ENCODE data around the gene FKBP5.
"Not testable (repeated sequence)": the region's sequence is repeated elsewhere in the genome, so short reads cannot be mapped to it uniquely, and the experiment has no call there.

Gene FKBP5

GRCh38 chr6:35550437-35550836 is 138.3 kb downstream of the FKBP5 start:
- WGBS, 2 experiments = no CpG with 5 or more reads among the region's 1 CpG
- Histone ChIP-seq H3K9me3 (ENCODE audit: control insufficient read depth, low read length) (no peaks in the 10 kb centered on the region), H3K27me3 (ENCODE audit: control insufficient read depth, insufficient read depth, low read length, poor library complexity, severe bottlenecking) (no peaks in the 10 kb centered on the region), H3K36me3 (ENCODE audit: control insufficient read depth, insufficient read depth, low read length) (no peaks in the 10 kb centered on the region), H3K4me1 (ENCODE audit: control insufficient read depth, insufficient read depth, low read length) (no peaks in the 10 kb centered on the region), H3K4me3 (ENCODE audit: insufficient read depth, low read depth, low read length) (no peak overlapping the region), H3K27ac (ENCODE audit: insufficient read depth, low read depth, low read length, poor library complexity, severe bottlenecking) (no peak overlapping the region)

GRCh38 chr6:35547676-35548075 is 141.0 kb downstream of the FKBP5 start:
- H3K4me3 ChIP-seq (ENCODE audit: insufficient read depth, low read depth, low read length) = no peak overlapping the region
- peaks cover 5% of the 10 kb centered on the region for H3K4me1 ChIP-seq (ENCODE audit: control insufficient read depth, insufficient read depth, low read length)
- no peaks in the 10 kb centered on the region for H3K27me3 ChIP-seq (ENCODE audit: control insufficient read depth, insufficient read depth, low read length, poor library complexity, severe bottlenecking)
- no peaks in the 10 kb centered on the region for H3K36me3 ChIP-seq (ENCODE audit: control insufficient read depth, insufficient read depth, low read length)
- H3K9me3 ChIP-seq (ENCODE audit: control insufficient read depth, low read length) = no peaks in the 10 kb centered on the region
- H3K27ac ChIP-seq (ENCODE audit: insufficient read depth, low read depth, low read length, poor library complexity, severe bottlenecking) = no peak overlapping the region
- 93 to 94% methylated on average over 6 of the region's 6 CpGs for WGBS, 2 experiments

GRCh38 chr6:35544769-35545361 is 143.8 kb downstream of the FKBP5 start:
- no peak overlapping the region for H3K4me3 ChIP-seq (ENCODE audit: insufficient read depth, low read depth, low read length)
- H3K27ac ChIP-seq (ENCODE audit: insufficient read depth, low read depth, low read length, poor library complexity, severe bottlenecking) = no peak overlapping the region
- 66 to 71% methylated on average over 13 of the region's 13 CpGs for WGBS, 2 experiments
- H3K4me1 ChIP-seq (ENCODE audit: control insufficient read depth, insufficient read depth, low read length) = peaks cover 5% of the 10 kb centered on the region
- no peaks in the 10 kb centered on the region for H3K9me3 ChIP-seq (ENCODE audit: control insufficient read depth, low read length)
- no peaks in the 10 kb centered on the region for H3K27me3 ChIP-seq (ENCODE audit: control insufficient read depth, insufficient read depth, low read length, poor library complexity, severe bottlenecking)
- H3K36me3 ChIP-seq (ENCODE audit: control insufficient read depth, insufficient read depth, low read length) = no peaks in the 10 kb centered on the region

GRCh38 chr6:35543459-35544193 is 145.1 kb downstream of the FKBP5 start:
- 87% methylated on average over 15 to 16 of the region's 16 CpGs for WGBS, 2 experiments
- H3K27ac ChIP-seq (ENCODE audit: insufficient read depth, low read depth, low read length, poor library complexity, severe bottlenecking) = no peak overlapping the region
- no peaks in the 10 kb centered on the region for H3K36me3 ChIP-seq (ENCODE audit: control insufficient read depth, insufficient read depth, low read length)
- H3K27me3 ChIP-seq (ENCODE audit: control insufficient read depth, insufficient read depth, low read length, poor library complexity, severe bottlenecking) = no peaks in the 10 kb centered on the region
- no peak overlapping the region for H3K4me3 ChIP-seq (ENCODE audit: insufficient read depth, low read depth, low read length)
- H3K4me1 ChIP-seq (ENCODE audit: control insufficient read depth, insufficient read depth, low read length) = peaks cover 5% of the 10 kb centered on the region
- H3K9me3 ChIP-seq (ENCODE audit: control insufficient read depth, low read length) = no peaks in the 10 kb centered on the region

GRCh38 chr6:35541836-35542235 is 146.9 kb downstream of the FKBP5 start:
- H3K4me3 ChIP-seq (ENCODE audit: insufficient read depth, low read depth, low read length) = no peak overlapping the region
- 95 to 99% methylated on average over 2 of the region's 2 CpGs for whole genome bisulfite sequencing, 2 experiments
- no peaks in the 10 kb centered on the region for H3K27me3 ChIP-seq (ENCODE audit: control insufficient read depth, insufficient read depth, low read length, poor library complexity, severe bottlenecking)
- no peak overlapping the region for H3K27ac ChIP-seq (ENCODE audit: insufficient read depth, low read depth, low read length, poor library complexity, severe bottlenecking)
- peaks cover 5% of the 10 kb centered on the region for H3K4me1 ChIP-seq (ENCODE audit: control insufficient read depth, insufficient read depth, low read length)
- H3K9me3 ChIP-seq (ENCODE audit: control insufficient read depth, low read length) = no peaks in the 10 kb centered on the region
- H3K36me3 ChIP-seq (ENCODE audit: control insufficient read depth, insufficient read depth, low read length) = no peaks in the 10 kb centered on the region

GRCh38 chr6:35539223-35539622 is 149.5 kb downstream of the FKBP5 start:
- WGBS, 2 experiments = 91 to 100% methylated on average over 2 to 3 of the region's 3 CpGs
- Histone ChIP-seq H3K4me1 (ENCODE audit: control insufficient read depth, insufficient read depth, low read length) (peaks cover 15% of the 10 kb centered on the region), H3K9me3 (ENCODE audit: control insufficient read depth, low read length) (no peaks in the 10 kb centered on the region), H3K27ac (ENCODE audit: insufficient read depth, low read depth, low read length, poor library complexity, severe bottlenecking) (no peak overlapping the region), H3K27me3 (ENCODE audit: control insufficient read depth, insufficient read depth, low read length, poor library complexity, severe bottlenecking) (no peaks in the 10 kb centered on the region), H3K4me3 (ENCODE audit: insufficient read depth, low read depth, low read length) (no peak overlapping the region), H3K36me3 (ENCODE audit: control insufficient read depth, insufficient read depth, low read length) (no peaks in the 10 kb centered on the region)

- not testable (repeated sequence) for H3K36me3 ChIP-seq (ENCODE audit: control insufficient read depth, insufficient read depth, low read length); H3K9me3 ChIP-seq (ENCODE audit: control insufficient read depth, low read length); H3K27ac ChIP-seq (ENCODE audit: insufficient read depth, low read depth, low read length, poor library complexity, severe bottlenecking); H3K4me3 ChIP-seq (ENCODE audit: insufficient read depth, low read depth, low read length); H3K27me3 ChIP-seq (ENCODE audit: control insufficient read depth, insufficient read depth, low read length, poor library complexity, severe bottlenecking)
- WGBS, 2 experiments = 82 to 86% methylated on average over 6 of the region's 6 CpGs
- H3K4me1 ChIP-seq (ENCODE audit: control insufficient read depth, insufficient read depth, low read length) = peaks cover 24% of the 10 kb centered on the region
These were observed 152.9 kb downstream of the FKBP5 start for GRCh38 chr6:35535847-35536246.

- Histone ChIP-seq H3K27ac (ENCODE audit: insufficient read depth, low read depth, low read length, poor library complexity, severe bottlenecking) (no peak overlapping the region), H3K4me3 (ENCODE audit: insufficient read depth, low read depth, low read length) (no peak overlapping the region), H3K27me3 (ENCODE audit: control insufficient read depth, insufficient read depth, low read length, poor library complexity, severe bottlenecking) (no peaks in the 10 kb centered on the region), H3K36me3 (ENCODE audit: control insufficient read depth, insufficient read depth, low read length) (no peaks in the 10 kb centered on the region), H3K9me3 (ENCODE audit: control insufficient read depth, low read length) (no peaks in the 10 kb centered on the region), H3K4me1 (ENCODE audit: control insufficient read depth, insufficient read depth, low read length) (peaks cover 24% of the 10 kb centered on the region)
- WGBS, 2 experiments = 24 to 25% methylated on average over 11 of the region's 11 CpGs
These were observed 154.1 kb downstream of the FKBP5 start for GRCh38 chr6:35534407-35535170.

GRCh38 chr6:35533981-35534380 is 154.7 kb downstream of the FKBP5 start:
- H3K4me1 ChIP-seq (ENCODE audit: control insufficient read depth, insufficient read depth, low read length) = peaks cover 24% of the 10 kb centered on the region
- H3K36me3 ChIP-seq (ENCODE audit: control insufficient read depth, insufficient read depth, low read length) = no peaks in the 10 kb centered on the region
- no peaks in the 10 kb centered on the region for H3K9me3 ChIP-seq (ENCODE audit: control insufficient read depth, low read length)
- no peak overlapping the region for H3K4me3 ChIP-seq (ENCODE audit: insufficient read depth, low read depth, low read length)
- H3K27me3 ChIP-seq (ENCODE audit: control insufficient read depth, insufficient read depth, low read length, poor library complexity, severe bottlenecking) = no peaks in the 10 kb centered on the region
- H3K27ac ChIP-seq (ENCODE audit: insufficient read depth, low read depth, low read length, poor library complexity, severe bottlenecking) = no peak overlapping the region
- 85 to 88% methylated on average over 6 of the region's 6 CpGs for WGBS, 2 experiments

- Histone ChIP-seq H3K27ac (ENCODE audit: insufficient read depth, low read depth, low read length, poor library complexity, severe bottlenecking) (no peak overlapping the region), H3K27me3 (ENCODE audit: control insufficient read depth, insufficient read depth, low read length, poor library complexity, severe bottlenecking) (no peaks in the 10 kb centered on the region), H3K4me3 (ENCODE audit: insufficient read depth, low read depth, low read length) (no peak overlapping the region), H3K9me3 (ENCODE audit: control insufficient read depth, low read length) (no peaks in the 10 kb centered on the region), H3K36me3 (ENCODE audit: control insufficient read depth, insufficient read depth, low read length) (no peaks in the 10 kb centered on the region), H3K4me1 (ENCODE audit: control insufficient read depth, insufficient read depth, low read length) (peaks cover 24% of the 10 kb centered on the region)
- 88 to 89% methylated on average over 4 of the region's 4 CpGs for WGBS, 2 experiments
These were observed 156.6 kb downstream of the FKBP5 start for GRCh38 chr6:35532126-35532525.

Data from ectodermal cell (in vitro differentiated cells).